HCT116 (cell line): ENCODE measurements around the gene OR11A1.

ENCODE experiments used
- CBX3 ChIP-seq: IDR thresholded peaks from 2 replicates; pipeline ENCODE4 v1.6.1; 2012; ENCODE audit warnings: low read depth
- CTCF ChIP-seq, 3 experiments: fragments of 200-600 bp in 1 of 3; sonication (generic) in 1 of 3; IDR thresholded peaks in 2 of 3; conservative IDR thresholded peaks in 1 of 3; 2 replicates each; pipeline ENCODE4 v1.5.1; 2012 to 2017; ENCODE audit warnings: low read depth in 2 of 3, low read length in 2 of 3, antibody characterized with exemption in 1 of 3, borderline replicate concordance in 1 of 3, control low read depth in 1 of 3, mild to moderate bottlenecking in 1 of 3, mixed read lengths in 1 of 3, mixed run types in 1 of 3, moderate library complexity in 1 of 3; ENCODE audit not compliant: insufficient read depth in 1 of 3
- ELF1 ChIP-seq: IDR thresholded peaks from 2 replicates; pipeline ENCODE4 v1.6.1; 2012; ENCODE audit warnings: low read depth, borderline replicate concordance
- EZH2 ChIP-seq: fragments of 200-600 bp; sonication (generic); IDR thresholded peaks from 2 replicates; pipeline ENCODE4 v1.6.1; 2017; ENCODE audit warnings: antibody characterized with exemption, mixed run types
- EZH2phosphoT487 ChIP-seq: fragments of 200-600 bp; IDR thresholded peaks from 2 replicates; pipeline ENCODE4 v1.6.1; 2018; ENCODE audit warnings: antibody characterized with exemption, borderline replicate concordance
- POLR2A ChIP-seq: IDR thresholded peaks from 2 replicates; pipeline ENCODE4 v1.7.0; 2011; ENCODE audit warnings: borderline replicate concordance; ENCODE audit not compliant: insufficient read depth, insufficient read length; ENCODE audit errors: extremely low read depth
- POLR2AphosphoS5 ChIP-seq: IDR thresholded peaks from 2 replicates; pipeline ENCODE4 v1.6.1; 2011; ENCODE audit warnings: mild to moderate bottlenecking, low read depth, low read length, moderate library complexity
- RAD21 ChIP-seq: IDR thresholded peaks from 2 replicates; pipeline ENCODE4 v1.6.1; 2012; ENCODE audit warnings: low read depth, mild to moderate bottlenecking
- SIN3A ChIP-seq: IDR thresholded peaks from 2 replicates; pipeline ENCODE4 v1.6.1; 2012; ENCODE audit warnings: low read depth
- SP1 ChIP-seq: IDR thresholded peaks from 2 replicates; pipeline ENCODE4 v1.6.1; 2012; ENCODE audit warnings: low read depth
- TF ChIP-seq, protein P1 (sequence below): IDR thresholded peaks from 2 replicates; pipeline ENCODE4 v1.6.1; 2012

- TF ChIP-seq CBX3 (no peak), EZH2phosphoT487 (no peak), CTCF (IDR thresholded peaks at IDR 0.05 in 2 of 3, conservative IDR thresholded peaks at IDR 0.05 in 1 of 3; ENCODE audit: borderline replicate concordance in 1 of 3, insufficient read depth in 1 of 3, low read depth in 2 of 3, low read length in 2 of 3) (no peak), POLR2AphosphoS5 (no peak), EZH2 (no peak), POLR2A (no peak), SIN3A (no peak), ELF1 (no peak), RAD21 (no peak), SP1 (no peak)
- TF ChIP-seq, protein P1, sequence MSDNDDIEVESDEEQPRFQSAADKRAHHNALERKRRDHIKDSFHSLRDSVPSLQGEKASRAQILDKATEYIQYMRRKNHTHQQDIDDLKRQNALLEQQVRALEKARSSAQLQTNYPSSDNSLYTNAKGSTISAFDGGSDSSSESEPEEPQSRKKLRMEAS: no peak
Measured at GRCh38 chr6:29495571-29495970, 38.7 kb upstream of the OR11A1 start.
